Measurements from ENCODE around the gene ZFTA.

GRCh38 chr11:63769042-63769713 is 603 bp upstream of the ZFTA start:
- TF ChIP-seq POLR2A (IDR thresholded peaks at IDR 0.05) (no peak), EP300 (IDR thresholded peaks at IDR 0.05) (no peak)
- TF ChIP-seq, protein P1, sequence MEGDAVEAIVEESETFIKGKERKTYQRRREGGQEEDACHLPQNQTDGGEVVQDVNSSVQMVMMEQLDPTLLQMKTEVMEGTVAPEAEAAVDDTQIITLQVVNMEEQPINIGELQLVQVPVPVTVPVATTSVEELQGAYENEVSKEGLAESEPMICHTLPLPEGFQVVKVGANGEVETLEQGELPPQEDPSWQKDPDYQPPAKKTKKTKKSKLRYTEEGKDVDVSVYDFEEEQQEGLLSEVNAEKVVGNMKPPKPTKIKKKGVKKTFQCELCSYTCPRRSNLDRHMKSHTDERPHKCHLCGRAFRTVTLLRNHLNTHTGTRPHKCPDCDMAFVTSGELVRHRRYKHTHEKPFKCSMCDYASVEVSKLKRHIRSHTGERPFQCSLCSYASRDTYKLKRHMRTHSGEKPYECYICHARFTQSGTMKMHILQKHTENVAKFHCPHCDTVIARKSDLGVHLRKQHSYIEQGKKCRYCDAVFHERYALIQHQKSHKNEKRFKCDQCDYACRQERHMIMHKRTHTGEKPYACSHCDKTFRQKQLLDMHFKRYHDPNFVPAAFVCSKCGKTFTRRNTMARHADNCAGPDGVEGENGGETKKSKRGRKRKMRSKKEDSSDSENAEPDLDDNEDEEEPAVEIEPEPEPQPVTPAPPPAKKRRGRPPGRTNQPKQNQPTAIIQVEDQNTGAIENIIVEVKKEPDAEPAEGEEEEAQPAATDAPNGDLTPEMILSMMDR (IDR thresholded peaks at IDR 0.05), result no peak

Data from suprapubic skin (tissue), 3 donors.